Right lobe of liver (tissue), 6 donors: ENCODE measurements around the gene TCEANC. TPM values are rescaled to one million over a fixed set of nuclear protein-coding genes. Genes with fewer than 3 reads are reported as not detected.
"Not testable (repeated sequence)": the region's sequence is repeated elsewhere in the genome, so short reads cannot be mapped to it uniquely, and the experiment has no call there.

Experiments
- ATAC-seq, 4 donors: fragments of 200-7000 bp; cut with Tn5 transposase; one replicate each; pipeline ENCODE4 v1.9.1; 2020; ENCODE audit warnings: mild to moderate bottlenecking in 4 of 4, moderate library complexity in 4 of 4
- DNase-seq, 3 donors: peaks; one replicate each; pipeline ENCODE4 v3.0.0-alpha.2; 2020
- H3K27ac ChIP-seq, 3 donors: fragments of 200-600 bp; one replicate each; pipeline ENCODE4 v1.8.0; 2022
- H3K27me3 ChIP-seq, 2 donors: fragments of 200-600 bp; one replicate each; pipeline ENCODE4 v1.8.0; 2022
- H3K36me3 ChIP-seq, 4 donors: fragments of 200-600 bp; sonication (generic) in 1 of 4; one replicate each; pipeline versions ENCODE4 v1.5.1 to v1.8.0; 2017 to 2022; ENCODE audit warnings: control low read depth in 1 of 4
- H3K4me1 ChIP-seq, 4 donors: fragments of 200-600 bp; sonication (generic) in 1 of 4; one replicate each; pipeline versions ENCODE4 v1.5.1 to v1.8.0; 2017 to 2022; ENCODE audit warnings: control low read depth in 1 of 4
- H3K4me3 ChIP-seq, 3 donors: fragments of 200-600 bp; one replicate each; pipeline ENCODE4 v1.8.0; 2022
- H3K9me3 ChIP-seq, 4 donors: fragments of 200-600 bp; sonication (generic) in 1 of 4; one replicate each; pipeline versions ENCODE4 v1.5.1 to v1.8.0; 2017 to 2022; ENCODE audit warnings: control low read depth in 1 of 4
- POLR2A ChIP-seq: fragments of 450-650 bp; IDR thresholded peaks from one replicate; pipeline ENCODE4 v1.6.1; 2017; ENCODE audit warnings: antibody characterized with exemption, mild to moderate bottlenecking
- WGBS: methylation state at CpG from one replicate; pipeline ENCODE4 v1.1.6; 2018; ENCODE audit warnings: low coverage, low lambda C conversion rate; ENCODE audit not compliant: insufficient coverage; ENCODE audit errors: missing lambda C conversion rate; 5-methylcytosine and 5-hydroxymethylcytosine counted together
- intact Hi-C, 2 donors: fragments of 100-400 bp; cut with DNase I; formaldehyde crosslinking; loops; one replicate each; pipeline versions ENCODE4 v1.11.2 to v1.14.1; 2022
- total RNA-seq, 6 experiments: library from RNA; depleted of rRNA in 2 of 6; stranded (reverse); fragments of >200 nt in 2 of 6; fragmentation: NEBNext Ultra II Directional in 3 of 6; extraction: Animal tissue kit (Norgen Biotek cat#: 25700) in 3 of 6; gene quantifications; one replicate each; pipeline versions ENCODE4 v1.1.0 to v1.2.4, GENCODE V29; 2016 to 2023
- TF ChIP-seq, protein P1 (sequence below), 4 donors: fragments of 200-600 bp in 3 of 4; fragments of 450-650 bp in 1 of 4; IDR thresholded peaks; one replicate each; pipeline versions ENCODE4 v1.5.1 to v1.8.0; 2016 to 2022; ENCODE audit warnings: antibody characterized with exemption in 4 of 4, mild to moderate bottlenecking in 2 of 4
- donor health status: DM: no; HTN: yes; CAD: no.
- donor health status: DM: no; HTN: no; CAD: no.
- donor health status: DM: no; HTN: no; CAD: no.
- donor health status: DM: no; HTN: yes; CAD: no.
- donor health status: DM: no; HTN: yes; CAD: no.

Gene TCEANC
- total RNA-seq, 6 experiments from 2014 or later = 3.4 to 4.8 (median 4.1) TPM

DNA sequence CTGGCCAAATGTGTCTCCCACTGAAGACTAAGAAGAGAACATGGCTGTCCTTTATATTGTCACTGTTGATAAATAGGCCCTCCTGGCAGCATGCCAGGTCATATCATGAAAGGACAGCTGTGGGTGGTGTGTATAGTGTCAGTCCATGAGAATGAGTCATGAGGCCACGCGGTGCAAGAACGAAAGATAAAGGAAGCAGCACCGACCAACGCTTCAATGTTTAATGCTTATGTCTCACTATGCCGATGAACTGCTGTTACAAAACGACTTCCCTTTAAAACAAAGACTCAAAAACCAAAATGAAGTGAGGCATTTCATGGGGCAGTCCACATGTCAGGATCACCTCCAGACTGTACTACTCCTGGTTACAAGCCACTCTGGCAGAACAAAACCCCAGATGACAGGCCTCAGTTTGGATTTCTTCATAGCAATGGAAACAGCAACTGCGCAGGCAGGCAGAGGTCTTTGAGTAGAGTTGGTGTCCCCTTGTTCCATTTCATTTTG is 5.2 kb upstream of the TCEANC start:
- DNase-seq (peak in 2 of 3 donors; percentile 43 to 47), ATAC-seq (peak; percentile 26 to 62 (median 44))
- Histone ChIP-seq H3K27me3 (no peaks in the 10 kb centered on the region), H3K9me3 (no peaks in the 10 kb centered on the region), H3K4me1 (peaks cover 0 to 6% (median 5%) of the 10 kb centered on the region in 4 donors), H3K27ac (no peak overlapping the region), H3K4me3 (no peak overlapping the region), H3K36me3 (no peaks in the 10 kb centered on the region)
- 55% methylated on average over 8 of the region's 8 CpGs for WGBS
- TF ChIP-seq POLR2A = no peak
- TF ChIP-seq, protein P1, sequence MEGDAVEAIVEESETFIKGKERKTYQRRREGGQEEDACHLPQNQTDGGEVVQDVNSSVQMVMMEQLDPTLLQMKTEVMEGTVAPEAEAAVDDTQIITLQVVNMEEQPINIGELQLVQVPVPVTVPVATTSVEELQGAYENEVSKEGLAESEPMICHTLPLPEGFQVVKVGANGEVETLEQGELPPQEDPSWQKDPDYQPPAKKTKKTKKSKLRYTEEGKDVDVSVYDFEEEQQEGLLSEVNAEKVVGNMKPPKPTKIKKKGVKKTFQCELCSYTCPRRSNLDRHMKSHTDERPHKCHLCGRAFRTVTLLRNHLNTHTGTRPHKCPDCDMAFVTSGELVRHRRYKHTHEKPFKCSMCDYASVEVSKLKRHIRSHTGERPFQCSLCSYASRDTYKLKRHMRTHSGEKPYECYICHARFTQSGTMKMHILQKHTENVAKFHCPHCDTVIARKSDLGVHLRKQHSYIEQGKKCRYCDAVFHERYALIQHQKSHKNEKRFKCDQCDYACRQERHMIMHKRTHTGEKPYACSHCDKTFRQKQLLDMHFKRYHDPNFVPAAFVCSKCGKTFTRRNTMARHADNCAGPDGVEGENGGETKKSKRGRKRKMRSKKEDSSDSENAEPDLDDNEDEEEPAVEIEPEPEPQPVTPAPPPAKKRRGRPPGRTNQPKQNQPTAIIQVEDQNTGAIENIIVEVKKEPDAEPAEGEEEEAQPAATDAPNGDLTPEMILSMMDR (IDR thresholded peaks at IDR 0.05) = no peak
- intact Hi-C loops = loop anchor here (5.0 to 10.0 kb wide), 2 partner anchors 140 to 143 kb away; no protein-coding TSS in a partner anchor

DNA sequence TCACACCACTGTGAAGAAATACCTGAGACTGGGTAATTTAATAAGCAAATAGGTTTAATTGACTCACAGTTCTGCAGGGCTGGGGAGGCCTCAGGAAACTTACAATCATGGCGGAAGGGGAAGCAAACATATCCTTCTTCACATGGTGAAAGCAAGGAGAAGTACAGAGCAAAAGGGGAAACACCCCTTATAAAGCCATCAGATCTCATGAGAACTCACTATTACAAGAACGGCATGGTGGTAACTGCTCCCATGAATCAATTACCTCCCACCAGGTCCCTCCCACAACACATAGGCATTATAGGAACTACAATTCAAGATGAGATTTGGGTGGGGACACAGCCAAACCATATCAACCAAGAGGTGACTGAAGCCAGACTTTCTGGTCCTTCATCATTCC is 4.6 kb upstream of the TCEANC start:
- H3K4me1 ChIP-seq, ATAC-seq, H3K9me3 ChIP-seq, H3K27ac ChIP-seq, DNase-seq, H3K36me3 ChIP-seq, H3K27me3 ChIP-seq, H3K4me3 ChIP-seq: not testable (repeated sequence)
- intact Hi-C loops = loop anchor here (5.0 to 10.0 kb wide), 2 partner anchors 141 to 144 kb away; no protein-coding TSS in a partner anchor
- 54% methylated on average over 2 of the region's 2 CpGs for WGBS

DNA sequence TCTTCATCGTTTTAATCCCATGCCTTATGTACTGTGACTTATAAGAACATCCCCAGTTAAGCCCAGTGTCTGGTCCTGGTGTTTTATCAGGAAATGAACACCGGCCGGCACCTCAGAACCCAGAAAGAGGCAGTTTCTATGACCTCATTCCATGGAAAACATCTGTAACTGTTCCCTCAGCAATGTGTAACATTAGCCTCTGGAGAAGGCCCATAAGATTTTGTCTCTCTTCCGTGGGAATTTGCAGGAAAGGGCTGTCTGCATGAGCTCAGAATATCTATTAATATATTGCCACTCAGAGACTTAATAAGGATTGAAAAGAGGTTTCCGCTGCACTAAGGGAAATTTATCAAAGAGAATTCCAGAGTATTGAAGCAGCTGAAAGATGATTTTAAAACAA is 3.1 kb upstream of the TCEANC start:
- WGBS = 59% methylated on average over 5 of the region's 5 CpGs
- no peak for ATAC-seq
- intact Hi-C loops = loop anchor here (5.0 to 10.0 kb wide), 3 partner anchors 143 to 385 kb away; no protein-coding TSS in a partner anchor

DNA sequence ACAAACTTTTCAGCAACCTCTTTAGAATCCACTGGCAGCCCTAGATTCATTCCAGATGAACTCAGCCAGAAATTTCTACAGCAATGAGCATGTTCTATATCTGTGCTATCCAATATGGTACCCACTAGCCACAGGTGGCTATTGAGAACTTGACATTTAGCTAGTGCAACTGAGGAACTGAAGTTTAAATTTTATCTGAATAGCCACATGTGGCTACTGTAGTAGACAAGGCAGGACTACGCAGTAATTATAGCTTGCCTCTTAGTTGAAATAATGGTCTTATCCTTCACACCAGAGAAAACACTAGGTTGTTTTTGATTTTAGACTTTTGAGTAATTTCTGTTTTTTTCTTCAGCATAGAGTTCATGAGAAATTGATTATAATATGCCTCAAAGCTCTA is 2.6 kb upstream of the TCEANC start:
- Histone ChIP-seq H3K27me3 (no peaks in the 10 kb centered on the region), H3K27ac (no peak overlapping the region), H3K4me3 (no peak overlapping the region), H3K4me1 (peaks cover 0 to 16% (median 8%) of the 10 kb centered on the region in 4 donors), H3K9me3 (no peaks in the 10 kb centered on the region), H3K36me3 (no peaks in the 10 kb centered on the region)
- intact Hi-C loops = loop anchor here in 1 of 2 donors (10.0 kb wide), 1 partner anchor 384 kb away; no protein-coding TSS in a partner anchor
- DNase-seq (no peak), ATAC-seq (no peak)
- WGBS = 75% methylated on average over 1 of the region's 1 CpG
- no peak for TF ChIP-seq POLR2A
- TF ChIP-seq, protein P1 (IDR thresholded peaks at IDR 0.05) = no peak

More for the DNA sequence above, 3.1 kb upstream of the TCEANC start:
- TF ChIP-seq POLR2A = no peak
- TF ChIP-seq, protein P1 (IDR thresholded peaks at IDR 0.05) = no peak
- Histone ChIP-seq H3K9me3 (no peaks in the 10 kb centered on the region), H3K27me3 (no peaks in the 10 kb centered on the region), H3K27ac (no peak overlapping the region), H3K4me3 (no peak overlapping the region), H3K36me3 (no peaks in the 10 kb centered on the region), H3K4me1 (peaks cover 0 to 16% (median 8%) of the 10 kb centered on the region in 4 donors)
- DNase-seq = no peak

DNA sequence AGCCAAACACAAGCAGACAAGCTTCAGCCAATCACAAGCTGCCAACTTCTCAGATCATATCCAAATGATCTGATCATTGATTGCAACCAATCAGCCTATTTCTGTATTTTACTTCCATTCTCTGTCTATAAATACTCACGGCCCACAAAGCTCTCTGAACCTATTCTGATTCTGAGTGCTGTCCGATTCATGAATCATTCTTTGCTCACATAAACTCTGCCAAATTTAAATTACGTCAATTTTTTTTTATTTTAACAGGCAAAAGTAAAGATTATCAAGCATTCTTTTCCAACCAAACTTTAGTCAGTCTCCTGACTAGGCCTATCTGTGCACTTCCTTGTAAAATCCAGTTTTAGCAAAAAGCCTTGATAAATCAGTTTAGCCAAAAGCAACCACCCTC is 1.8 kb upstream of the TCEANC start:
- Histone ChIP-seq H3K4me3 (no peak overlapping the region), H3K27ac (no peak overlapping the region), H3K27me3 (no peaks in the 10 kb centered on the region), H3K4me1 (peaks cover 0 to 16% (median 8%) of the 10 kb centered on the region in 4 donors), H3K36me3 (no peaks in the 10 kb centered on the region), H3K9me3 (no peaks in the 10 kb centered on the region)
- intact Hi-C loops = loop anchor here in 1 of 2 donors (10.0 kb wide), 1 partner anchor 384 kb away; no protein-coding TSS in a partner anchor
- no peak for TF ChIP-seq POLR2A
- TF ChIP-seq, protein P1 (IDR thresholded peaks at IDR 0.05) = no peak
- 61% methylated on average over 3 of the region's 3 CpGs for WGBS
- ATAC-seq (no peak), DNase-seq (no peak)
